ENCODE data around the gene KREMEN1. TPM values are rescaled to one million over a fixed set of nuclear protein-coding genes. Genes with fewer than 3 reads are reported as not detected.

The KREMEN1 gene
- total and polyA plus RNA-seq, 9 of the 15 experiments (the other 6 are each of a cell fraction or from before 2014, with no cell fraction given) = 0.69 to 11.5 (median 4.3) TPM

DNA sequence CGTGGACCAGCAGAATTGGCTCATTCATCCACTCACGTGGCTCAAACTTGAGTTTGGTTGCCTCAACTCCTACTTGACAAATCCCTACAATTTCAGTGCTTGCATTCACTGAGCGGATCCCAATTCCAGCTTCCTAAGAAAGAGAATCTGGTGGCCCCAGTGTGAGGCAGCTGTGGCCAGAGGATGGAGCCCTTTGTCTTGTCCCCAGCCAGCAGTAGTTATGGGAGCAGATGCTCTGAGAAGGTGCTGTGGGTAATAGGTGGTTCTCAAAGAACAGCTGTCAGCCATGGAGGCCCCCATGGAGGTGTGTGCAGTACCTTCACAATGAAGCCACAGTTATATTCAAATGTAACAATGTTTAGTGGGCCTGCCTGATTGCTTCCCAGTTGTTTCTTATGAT is 39.3 kb downstream of the KREMEN1 start (continued):
- TF ChIP-seq, protein P1, sequence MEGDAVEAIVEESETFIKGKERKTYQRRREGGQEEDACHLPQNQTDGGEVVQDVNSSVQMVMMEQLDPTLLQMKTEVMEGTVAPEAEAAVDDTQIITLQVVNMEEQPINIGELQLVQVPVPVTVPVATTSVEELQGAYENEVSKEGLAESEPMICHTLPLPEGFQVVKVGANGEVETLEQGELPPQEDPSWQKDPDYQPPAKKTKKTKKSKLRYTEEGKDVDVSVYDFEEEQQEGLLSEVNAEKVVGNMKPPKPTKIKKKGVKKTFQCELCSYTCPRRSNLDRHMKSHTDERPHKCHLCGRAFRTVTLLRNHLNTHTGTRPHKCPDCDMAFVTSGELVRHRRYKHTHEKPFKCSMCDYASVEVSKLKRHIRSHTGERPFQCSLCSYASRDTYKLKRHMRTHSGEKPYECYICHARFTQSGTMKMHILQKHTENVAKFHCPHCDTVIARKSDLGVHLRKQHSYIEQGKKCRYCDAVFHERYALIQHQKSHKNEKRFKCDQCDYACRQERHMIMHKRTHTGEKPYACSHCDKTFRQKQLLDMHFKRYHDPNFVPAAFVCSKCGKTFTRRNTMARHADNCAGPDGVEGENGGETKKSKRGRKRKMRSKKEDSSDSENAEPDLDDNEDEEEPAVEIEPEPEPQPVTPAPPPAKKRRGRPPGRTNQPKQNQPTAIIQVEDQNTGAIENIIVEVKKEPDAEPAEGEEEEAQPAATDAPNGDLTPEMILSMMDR (IDR thresholded peaks at IDR 0.05 in 2 of 3, conservative IDR thresholded peaks at IDR 0.05 in 1 of 3; ENCODE audit: insufficient read depth in 2 of 3, low read depth in 1 of 3, low read length in 3 of 3) = 0 out of 6 replicates have a peak, but pooled peaks of 2 of the 3 experiments have one; percentile 2
- TF ChIP-seq ZFPM2 (CRISPR knock-in tag; IDR thresholded peaks at IDR 0.05) (no peak), MAZ (CRISPR knock-in tag; conservative IDR thresholded peaks at IDR 0.05 in 1 of 2, IDR thresholded peaks at IDR 0.05 in 1 of 2) (no peak), ERF (CRISPR knock-in tag; IDR thresholded peaks at IDR 0.05) (no peak), POU5F1 (IDR thresholded peaks at IDR 0.05; ENCODE audit: borderline replicate concordance, low read depth, low read length, partially characterized antibody) (no peak), HNRNPK (IDR thresholded peaks at IDR 0.05; ENCODE audit: low read depth, low read length, poor library complexity, severe bottlenecking) (no peak), EZH2 (IDR thresholded peaks at IDR 0.05; ENCODE audit: borderline replicate concordance, low read depth, low read length) (no peak), SAFB (IDR thresholded peaks at IDR 0.05; ENCODE audit: borderline replicate concordance, low read depth, low read length) (no peak), POLR2A (conservative IDR thresholded peaks at IDR 0.05) (no peak), KDM5B (IDR thresholded peaks at IDR 0.05; ENCODE audit: insufficient replicate concordance, low read depth, low read length) (no peak)

DNA sequence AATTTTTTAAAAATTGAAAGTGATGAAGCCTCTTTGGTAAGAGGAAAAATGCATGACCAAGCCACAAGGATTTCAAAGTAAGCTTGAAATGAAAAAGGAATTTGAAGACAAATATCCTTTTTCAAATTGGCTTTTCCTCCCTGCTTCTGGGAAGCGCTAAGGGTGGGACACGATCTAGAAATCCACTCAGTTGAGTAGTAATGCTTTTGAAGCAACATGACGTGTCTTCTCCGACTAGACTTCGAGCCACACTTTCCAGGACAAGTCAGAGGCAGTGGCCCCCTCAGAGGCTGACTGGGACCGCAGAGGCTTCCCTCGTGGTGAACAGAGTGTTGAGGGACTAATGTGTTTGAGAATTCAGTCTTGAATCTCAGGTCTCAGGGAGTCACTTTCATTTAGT is 39.8 kb downstream of the KREMEN1 start:
- 57% methylated on average over 5 of the region's 7 CpGs for WGBS (ENCODE audit: insufficient coverage, low coverage, missing lambda C conversion rate)
- CTCF ChIA-PET (ENCODE audit: low intra/inter-chr PET ratio) = no interaction called here
- FAIRE-seq = no peak

More for the DNA sequence above, 39.8 kb downstream of the KREMEN1 start:
- BruUV-seq (replicated peaks) = no TSS peak
- Histone ChIP-seq H3K27ac (ENCODE audit: extremely low read depth, low read depth, low read length) (no peak overlapping the region), H3K79me2 (ENCODE audit: control insufficient read depth, insufficient read depth, low read length) (no peaks in the 10 kb centered on the region), H3K4me1 (replicated peaks in 1 of 2; ENCODE audit: control insufficient read depth in 2 of 2, insufficient read depth in 2 of 2, low read length in 2 of 2) (peaks cover 0 to 17% of the 10 kb centered on the region in 2 experiments; a peak in 3 of 5 replicates), H3K9me3 (replicated peaks; ENCODE audit: control insufficient read depth, insufficient read depth, low read depth, low read length) (no peaks in the 10 kb centered on the region), H3K9me1 (ENCODE audit: control insufficient read depth, insufficient read depth, low read length) (peaks cover 3% of the 10 kb centered on the region), H3K36me3 (ENCODE audit: control insufficient read depth, insufficient read depth, low read length) (no peaks in the 10 kb centered on the region), H4K20me1 (replicated peaks; ENCODE audit: control insufficient read depth, insufficient read depth, low read length) (no peaks in the 10 kb centered on the region), H3K9ac (ENCODE audit: insufficient read depth in 1 of 2, low read depth in 2 of 2, low read length in 2 of 2) (no peak overlapping the region), H3K4me3 (no peak overlapping the region), H3K27me3 (ENCODE audit: control insufficient read depth in 2 of 2, insufficient read depth in 2 of 2, low read length in 2 of 2) (no peaks in the 10 kb centered on the region), H3K4me2 (ENCODE audit: insufficient read depth, low read length) (no peak overlapping the region), H2AFZ (ENCODE audit: low read depth, low read length) (no peak overlapping the region)
- TF ChIP-seq RHOXF2B (CRISPR knock-in tag; conservative IDR thresholded peaks at IDR 0.05) = no peak
- no peak for TF ChIP-seq ZFPM2 (CRISPR knock-in tag; IDR thresholded peaks at IDR 0.05)
- TF ChIP-seq MTA2 (IDR thresholded peaks at IDR 0.05; ENCODE audit: low read depth) = no peak
- no peak for TF ChIP-seq NKRF (IDR thresholded peaks at IDR 0.05; ENCODE audit: borderline replicate concordance)
- no peak for TF ChIP-seq FOXK2 (conservative IDR thresholded peaks at IDR 0.05 in 1 of 2, IDR thresholded peaks at IDR 0.05 in 1 of 2; ENCODE audit: low read depth in 2 of 2)
- TF ChIP-seq ZNF830 (CRISPR knock-in tag; IDR thresholded peaks at IDR 0.05) = no peak
- no peak for TF ChIP-seq CCNT2 (IDR thresholded peaks at IDR 0.05; ENCODE audit: borderline replicate concordance, extremely low read depth, insufficient read length, low read depth, low read length)
- in situ Hi-C loops (cut with MboI) (no loop called here), intact Hi-C loops (cut with micrococcal nuclease) (no loop called here)
- ATAC-seq = no peak
- POLR2A ChIA-PET = no interaction called here
- no peak for DNase-seq (ENCODE audit: extremely low read depth in 1 of 4, low spot score in 3 of 4)
